IPS-NIHi7 (cell line): ENCODE results near the gene MRTFA.
"Not testable (repeated sequence)": the region's sequence is repeated elsewhere in the genome, so short reads cannot be mapped to it uniquely, and the experiment has no call there.

ENCODE experiments used
- DNase-seq: peaks from one replicate; pipeline ENCODE4 v3.0.0; 2012; ENCODE audit warnings: mixed read lengths; ENCODE audit errors: extremely low spot score

Gene MRTFA

DNA sequence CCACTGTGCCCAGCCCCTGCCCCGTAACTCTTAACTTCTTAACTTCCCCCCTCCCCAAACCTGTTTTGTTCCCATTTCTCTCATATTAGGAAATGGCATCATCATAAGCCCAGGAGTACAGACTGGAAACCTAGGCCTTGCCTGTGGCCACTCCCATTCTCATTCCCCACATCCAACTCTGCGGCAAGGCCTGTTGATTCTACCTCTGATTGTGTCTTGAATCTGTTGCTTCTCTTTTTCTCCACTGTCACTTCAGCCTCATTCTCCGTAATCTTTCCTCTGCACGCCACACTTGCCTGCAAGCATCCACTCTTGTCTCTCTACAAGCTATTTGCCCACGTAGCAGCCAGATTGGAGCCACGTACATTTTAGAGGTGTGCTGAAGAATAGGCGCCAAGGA is 240.9 kb downstream of the MRTFA start:
- DNase-seq = no peak

DNA sequence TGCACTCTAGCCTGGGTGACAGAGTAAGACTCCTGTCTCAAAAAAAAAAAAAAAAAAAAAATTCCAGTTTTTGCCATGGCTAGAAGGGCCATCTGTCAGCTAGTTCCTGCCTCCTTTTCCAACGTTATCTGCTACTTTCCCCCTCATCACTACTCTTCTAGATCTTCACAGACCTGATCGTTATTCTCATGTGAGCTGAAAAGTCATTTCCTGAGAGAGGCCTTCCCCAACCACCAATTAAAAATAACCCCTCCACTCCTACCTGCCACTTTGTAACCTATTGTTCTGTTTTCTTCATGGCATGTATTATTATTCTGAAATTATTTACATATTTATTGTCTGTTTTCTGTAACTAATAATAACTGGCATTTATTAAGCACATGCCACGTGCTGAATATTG is 241.9 kb downstream of the MRTFA start:
- no peak for DNase-seq

DNA sequence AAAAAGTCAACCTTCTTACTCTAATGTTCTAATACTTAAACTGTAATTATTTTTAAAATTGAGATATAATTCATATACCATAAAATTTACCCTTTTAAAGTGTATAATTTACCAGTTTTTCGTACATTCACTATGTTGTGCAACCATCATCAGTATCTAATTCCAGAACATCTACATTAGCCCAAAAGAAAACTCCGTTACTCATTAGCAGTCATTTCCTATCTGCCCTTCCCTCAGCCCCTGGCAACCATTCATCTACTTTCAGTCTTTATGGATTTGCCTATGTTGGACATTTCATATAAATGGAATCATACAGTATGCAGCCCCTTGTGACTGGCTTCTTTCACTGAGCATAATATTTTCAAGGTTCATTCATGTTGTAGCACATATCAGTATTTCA is 243.9 kb downstream of the MRTFA start:
- no peak for DNase-seq

DNA sequence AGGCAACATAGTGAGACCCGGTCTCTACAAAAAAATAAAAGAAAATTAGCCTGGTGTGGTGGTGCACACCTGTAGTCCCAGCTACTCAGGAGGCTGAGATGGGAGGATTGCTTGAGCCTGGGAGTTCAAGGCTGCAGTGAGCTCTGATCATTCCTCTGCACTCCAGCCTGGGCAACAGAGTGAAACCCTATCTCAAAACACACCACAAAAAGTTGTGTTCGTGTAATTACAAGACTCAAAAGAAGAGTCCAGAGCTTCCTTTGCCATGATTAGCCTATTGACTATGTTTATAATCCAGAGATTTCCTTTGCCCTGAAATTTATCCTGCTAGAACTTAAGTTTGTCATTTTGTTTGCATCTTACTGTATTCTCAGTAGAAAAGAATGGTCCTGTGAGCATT is 245.1 kb downstream of the MRTFA start:
- no peak for DNase-seq

DNA sequence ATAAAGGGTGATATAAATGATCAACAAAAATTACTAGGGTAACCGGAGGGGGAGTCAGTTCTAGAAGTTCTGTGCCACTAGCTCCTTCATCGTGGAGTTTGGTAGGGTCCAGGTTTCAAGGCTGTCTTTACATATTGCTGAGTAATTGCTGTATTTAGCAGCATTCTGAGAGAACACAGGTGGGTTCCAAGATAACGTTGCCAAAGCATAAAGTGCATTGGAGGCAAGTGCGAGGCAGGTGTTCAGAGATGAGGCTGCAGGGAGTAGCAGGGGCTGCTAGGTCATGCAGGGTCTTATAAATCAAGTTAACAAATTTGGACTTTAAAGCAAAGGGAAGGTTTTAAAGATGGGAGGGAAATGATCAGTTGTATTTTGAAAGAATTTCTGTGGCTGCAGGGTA is 248.3 kb downstream of the MRTFA start:
- DNase-seq = no peak

DNA sequence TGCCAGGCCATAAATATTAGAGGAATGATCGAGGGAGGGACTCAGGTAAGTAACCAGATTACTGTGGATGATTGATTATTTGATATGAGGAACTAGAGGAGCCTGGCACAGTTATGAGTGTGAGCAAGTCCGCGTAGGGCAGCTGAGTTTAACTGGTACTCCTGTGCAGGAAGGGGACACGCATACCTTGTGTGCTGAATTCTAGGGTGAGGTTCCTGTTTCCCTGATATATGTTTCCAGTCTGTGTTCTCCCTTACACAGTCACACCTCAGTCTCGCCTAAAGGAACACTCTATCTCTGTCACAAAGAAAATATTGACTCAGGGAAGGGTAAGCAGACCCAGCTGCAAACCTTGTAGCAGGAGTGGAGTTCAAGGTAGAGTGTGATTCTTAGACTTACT is 248.8 kb downstream of the MRTFA start:
- DNase-seq = no peak

DNA sequence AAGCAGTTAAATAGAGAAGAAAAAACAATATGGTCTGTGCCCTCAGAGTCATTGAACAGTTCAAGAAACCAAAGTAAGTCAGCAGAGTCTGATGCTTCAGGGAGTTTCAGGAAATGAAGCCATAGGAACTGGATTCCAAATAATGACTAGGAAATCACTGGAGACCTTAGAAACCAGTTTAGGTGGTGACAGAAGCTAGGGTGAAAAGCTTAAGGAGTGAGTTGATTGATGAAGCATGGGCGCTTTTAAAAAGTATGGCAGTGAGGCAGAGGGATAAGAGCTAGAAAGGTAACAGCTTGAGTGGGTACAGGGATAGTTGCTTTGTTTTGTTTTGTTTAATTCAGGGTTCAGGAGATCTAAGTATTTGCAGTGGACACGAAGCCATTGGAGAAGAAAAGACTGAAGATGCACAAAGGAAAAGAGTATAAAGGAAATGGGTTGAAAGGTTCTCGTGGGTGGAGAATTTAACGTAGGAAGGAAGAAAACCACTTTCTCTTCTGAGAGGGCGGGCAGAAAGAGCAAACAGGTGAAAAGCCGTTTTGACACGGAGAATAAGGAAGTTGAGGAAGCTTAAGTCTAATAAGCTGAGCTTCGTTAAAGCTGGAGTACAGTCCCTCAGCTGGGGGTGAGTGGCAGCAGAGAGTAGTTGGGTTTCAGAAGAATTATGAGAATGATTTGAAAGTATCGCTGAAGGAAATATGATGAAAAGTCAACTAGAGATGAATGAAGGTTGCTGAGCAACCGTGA is 251.3 kb downstream of the MRTFA start:
- no peak for DNase-seq

DNA sequence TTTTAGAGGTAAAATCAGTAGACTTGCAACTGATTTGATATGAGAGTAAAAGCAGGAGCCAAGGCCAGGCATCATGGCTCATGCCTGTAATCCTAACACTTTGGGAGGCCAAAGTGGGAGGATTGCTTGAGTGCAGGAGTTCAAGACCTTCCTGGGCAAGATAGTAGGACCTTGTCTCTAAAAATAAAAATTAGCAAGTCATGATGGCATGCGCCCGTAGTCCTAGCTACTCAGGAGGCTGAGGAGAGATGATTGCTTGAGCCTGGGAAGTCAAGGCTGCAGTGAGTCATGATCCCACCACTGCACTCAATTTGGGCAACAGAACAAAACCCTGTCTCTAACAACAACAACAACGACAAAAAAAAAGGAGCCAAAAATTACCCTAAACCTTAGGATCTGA is 252.6 kb downstream of the MRTFA start:
- DNase-seq = no peak

DNA sequence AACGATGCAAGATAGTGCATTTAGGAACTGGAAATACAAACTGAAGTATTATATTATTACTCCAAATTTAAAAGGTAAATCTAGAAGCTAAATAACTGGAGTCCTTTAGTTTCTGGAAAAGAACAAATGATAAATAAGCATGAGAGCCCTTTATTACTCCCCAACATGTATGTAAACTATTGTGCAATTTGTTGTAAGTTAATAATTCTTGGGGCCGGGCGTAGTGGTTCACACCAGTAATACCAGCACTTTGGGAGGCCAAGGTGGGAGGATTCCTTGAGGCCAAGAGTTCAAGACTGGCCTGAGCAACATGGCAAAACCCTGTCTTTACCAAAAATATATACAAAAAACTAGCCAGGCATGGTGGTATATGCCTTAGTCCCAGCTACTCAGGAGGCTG is 255.1 kb downstream of the MRTFA start:
- no peak for DNase-seq

DNA sequence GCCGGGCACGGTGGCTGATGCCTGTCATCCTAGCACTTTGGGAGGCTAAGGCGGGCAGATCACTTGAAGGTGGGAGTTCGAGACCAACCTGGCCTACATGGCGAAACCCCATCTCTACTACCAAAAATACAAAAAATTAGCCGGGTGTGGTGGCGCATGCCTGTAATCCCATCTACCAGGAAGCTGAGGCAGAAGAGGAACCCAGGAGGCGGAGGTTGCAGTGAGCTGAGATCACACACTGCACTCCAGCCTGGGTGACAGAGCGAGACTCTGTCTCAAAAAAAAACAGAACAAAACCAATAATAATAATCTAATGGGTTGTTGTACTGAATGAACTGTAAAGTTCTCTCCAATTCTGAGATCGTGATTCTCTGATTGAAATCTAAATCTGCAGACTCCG is 258.1 kb downstream of the MRTFA start:
- DNase-seq = not testable (repeated sequence)

DNA sequence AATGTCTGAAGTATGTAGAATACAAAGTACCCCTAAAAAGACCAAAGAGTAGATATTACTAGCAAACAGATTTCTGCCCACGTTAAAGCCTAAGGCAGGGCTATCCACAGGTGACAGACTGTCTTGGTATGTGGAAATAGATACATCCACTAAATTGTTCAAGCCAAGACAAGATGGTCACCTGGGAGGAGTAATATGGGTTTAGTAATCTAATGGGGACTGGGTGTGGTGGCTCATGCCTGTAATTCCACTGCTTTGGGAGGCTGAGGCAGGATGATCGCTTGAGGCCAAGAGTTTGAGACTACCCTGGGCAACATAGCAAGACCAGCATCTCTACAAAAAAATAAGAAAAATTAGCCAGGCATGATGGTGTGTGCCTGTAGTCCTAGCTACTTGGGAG is 258.6 kb downstream of the MRTFA start:
- no peak for DNase-seq

DNA sequence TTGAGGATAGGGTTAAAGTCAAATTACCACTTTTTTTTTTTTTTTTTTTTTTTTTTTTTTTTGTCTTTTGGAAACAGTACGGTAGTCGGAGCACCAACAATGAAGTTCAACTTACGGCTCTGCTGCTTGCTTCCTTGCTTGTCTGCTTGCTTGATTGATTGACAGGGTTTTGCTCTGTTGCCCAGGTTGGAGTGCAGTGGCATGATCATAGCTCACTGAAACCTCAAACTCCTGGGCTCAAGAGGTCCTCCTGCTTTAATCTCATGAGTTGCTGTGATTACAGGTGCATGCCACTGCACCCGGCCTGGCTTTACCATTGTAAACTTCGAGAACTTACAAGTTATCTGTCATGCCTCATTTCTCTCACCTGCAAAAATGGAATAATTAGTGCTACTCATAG is 260.4 kb downstream of the MRTFA start:
- DNase-seq = no peak

DNA sequence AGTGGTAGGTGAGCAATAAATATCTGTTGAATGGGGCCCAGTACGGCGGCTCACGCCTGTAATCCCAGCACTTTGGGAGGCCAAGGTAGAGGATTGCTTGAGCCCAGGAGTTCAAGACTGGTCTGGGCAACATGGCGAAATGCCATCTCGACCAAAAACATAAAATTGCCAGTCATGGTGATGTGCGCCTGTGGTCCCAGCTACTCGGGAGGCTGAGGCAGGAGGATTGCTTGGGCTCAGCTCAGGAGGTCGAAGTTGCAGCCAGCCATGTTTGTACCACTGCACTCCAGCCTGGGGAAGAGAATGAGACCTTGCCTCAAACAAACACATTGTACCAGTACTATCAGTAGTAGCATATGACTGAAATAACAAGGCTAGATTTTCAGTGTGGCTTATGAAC is 262.0 kb downstream of the MRTFA start:
- DNase-seq = no peak

DNA sequence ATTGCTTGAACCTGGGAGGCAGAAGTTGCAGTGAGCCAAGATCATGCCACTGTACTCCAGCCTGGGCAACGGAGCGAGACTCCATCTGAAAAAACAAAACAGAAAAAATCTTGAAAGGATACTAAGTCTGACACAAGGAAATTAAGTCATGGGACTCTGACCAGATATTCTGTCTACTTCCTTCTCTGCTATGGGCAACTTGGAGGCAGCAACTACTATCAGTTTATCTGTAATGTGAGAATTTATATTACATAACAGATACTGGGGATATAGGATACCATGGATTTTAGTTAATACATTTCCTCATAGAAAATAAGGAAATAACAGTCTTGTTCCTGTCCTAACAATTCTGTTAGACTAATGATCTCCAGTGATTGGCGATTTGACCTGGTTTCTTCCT is 267.7 kb downstream of the MRTFA start:
- no peak for DNase-seq

DNA sequence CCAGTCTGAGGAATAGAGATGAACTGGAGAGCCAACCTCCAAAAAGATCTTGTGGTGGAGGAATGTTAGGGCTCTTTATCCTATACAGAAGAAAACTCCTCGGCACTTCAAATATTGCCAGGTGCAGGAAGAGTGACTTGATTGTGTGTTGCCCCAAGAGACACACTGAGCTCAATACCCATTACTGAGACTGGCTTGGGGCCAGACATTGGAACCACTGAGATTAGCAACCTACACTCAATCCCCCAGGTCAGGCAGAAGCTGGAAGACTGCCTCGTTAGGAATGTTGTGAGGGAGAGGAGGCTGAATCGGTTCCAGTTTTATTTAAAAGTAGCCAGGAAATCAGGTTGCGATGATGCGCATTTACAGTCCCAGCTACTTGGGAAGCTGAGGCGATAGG is 268.5 kb downstream of the MRTFA start:
- no peak for DNase-seq

DNA sequence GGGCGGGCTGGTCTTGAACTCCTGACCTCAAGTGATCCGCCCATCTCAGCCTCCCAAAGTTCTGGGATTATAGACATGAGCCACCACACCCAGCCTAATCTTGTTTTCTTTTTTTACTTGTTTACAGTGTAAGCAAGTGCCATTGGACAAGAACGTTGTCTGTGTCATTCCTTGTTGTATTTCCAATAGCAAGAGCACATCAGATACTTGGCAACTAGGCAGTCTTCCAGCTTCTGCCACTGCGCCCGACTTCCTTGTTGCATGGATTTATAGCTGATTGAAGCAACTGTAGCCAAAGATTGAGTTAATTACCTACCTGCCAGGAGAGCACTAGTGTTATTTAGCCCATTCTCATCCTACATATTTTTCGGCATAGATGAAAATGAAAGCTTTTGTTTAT is 269.2 kb downstream of the MRTFA start:
- DNase-seq = no peak

DNA sequence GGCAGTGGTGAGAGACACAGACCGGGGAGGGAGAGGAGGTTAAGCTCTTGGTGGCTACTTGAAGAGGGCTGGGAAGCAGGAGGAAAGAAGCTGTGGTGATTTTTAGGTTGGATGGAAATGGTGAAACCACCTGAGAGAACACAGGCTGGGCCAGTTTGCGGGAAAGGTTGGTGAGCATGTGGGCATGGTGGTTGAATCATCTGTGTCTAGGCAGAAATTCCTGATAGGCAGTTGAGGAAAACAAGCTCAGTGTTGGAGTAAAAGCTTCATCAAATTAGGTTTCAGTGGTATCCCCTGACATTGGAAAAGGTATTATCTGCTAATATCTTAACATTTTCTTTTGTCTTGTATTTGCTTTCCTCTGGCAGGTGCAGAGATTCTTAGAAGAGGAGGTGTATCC is 270.5 kb downstream of the MRTFA start:
- DNase-seq = no peak

DNA sequence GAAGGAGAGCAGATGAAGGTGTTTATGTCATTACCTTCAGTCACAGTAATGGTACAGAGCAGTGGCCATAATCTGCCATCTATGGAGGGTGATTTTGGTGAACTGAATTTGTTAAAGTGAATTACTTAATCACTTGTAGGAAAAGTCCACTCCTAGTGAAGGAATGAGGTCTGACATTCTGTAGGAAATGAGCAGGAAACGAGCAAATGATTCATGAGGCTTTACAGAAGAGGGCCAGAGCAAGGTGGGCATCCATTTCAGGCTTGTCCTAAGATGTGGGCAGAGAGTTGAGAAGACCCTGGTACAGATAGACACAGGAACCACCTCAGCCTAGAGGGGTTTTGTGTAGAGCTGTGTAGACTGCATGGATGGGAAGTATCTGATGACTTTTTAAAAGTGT is 272.1 kb downstream of the MRTFA start:
- no peak for DNase-seq

DNA sequence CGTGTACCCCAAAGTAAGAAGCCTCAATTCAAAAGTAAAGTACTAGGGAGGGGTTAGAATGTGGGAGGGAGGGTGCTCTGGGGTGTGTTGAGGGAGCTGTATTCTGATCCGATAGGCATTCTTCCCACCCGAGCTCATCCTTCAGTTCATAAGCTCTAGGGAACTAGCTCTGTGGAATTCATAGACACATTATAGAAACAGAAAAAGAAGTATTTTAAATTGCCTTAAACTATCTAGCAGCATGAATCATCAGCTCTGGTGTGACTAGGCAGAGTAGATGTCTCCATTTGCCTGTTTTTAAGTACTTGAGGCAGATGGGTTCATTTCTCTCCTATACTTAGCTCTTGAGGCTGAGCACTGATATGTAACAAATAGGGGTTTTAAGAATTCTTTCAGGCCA is 273.5 kb downstream of the MRTFA start:
- DNase-seq = no peak

DNA sequence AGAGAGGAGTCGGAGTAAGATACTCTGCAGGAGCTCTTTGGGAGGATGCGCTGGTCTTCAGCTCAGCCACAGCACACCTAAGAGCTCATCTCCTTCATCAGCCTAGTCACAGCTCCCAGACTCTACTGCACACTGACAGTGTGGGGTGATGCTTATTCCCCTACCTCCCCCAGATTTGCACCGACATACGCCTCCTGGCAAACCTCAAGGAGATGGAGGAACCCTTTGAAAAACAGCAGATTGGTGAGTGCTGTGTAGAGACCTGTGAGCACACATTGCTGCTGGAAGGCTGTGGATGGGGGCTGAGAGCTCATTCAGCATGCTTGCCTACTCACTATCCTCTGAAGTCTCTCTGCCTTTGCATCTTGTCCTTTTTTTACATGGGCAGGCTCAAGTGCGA is 275.4 kb downstream of the MRTFA start:
- no peak for DNase-seq
